NCI-H82 treated with DMSO at 0.1 percent for 48 hours (cell line): Measurements from ENCODE around the gene RTKN2.

Experiments
- DNase-seq: peaks from one replicate; lab custom pipeline; 2025; ENCODE audit not compliant: unreplicated experiment; lab: John Stamatoyannopoulos, UW

RTKN2 gene

DNA sequence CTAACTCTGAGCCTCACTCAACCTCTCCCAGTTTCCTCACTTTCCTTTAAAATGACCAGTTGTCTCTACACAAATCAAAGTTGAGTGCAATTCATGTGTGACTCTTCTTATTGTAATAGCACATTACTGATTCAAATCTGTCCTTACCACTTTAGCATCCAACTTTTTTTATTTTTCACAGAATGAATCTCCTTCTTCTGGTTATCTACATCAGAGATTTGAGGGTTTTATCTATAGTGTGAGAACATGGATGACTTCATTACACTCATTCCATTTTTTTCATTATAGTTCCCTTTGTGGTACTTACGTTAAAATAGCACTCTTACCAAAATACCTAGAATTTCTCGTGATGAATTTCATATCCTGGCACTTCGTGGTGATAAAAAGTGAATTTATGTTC is 43.3 kb downstream of the RTKN2 start:
- no peak for DNase-seq

DNA sequence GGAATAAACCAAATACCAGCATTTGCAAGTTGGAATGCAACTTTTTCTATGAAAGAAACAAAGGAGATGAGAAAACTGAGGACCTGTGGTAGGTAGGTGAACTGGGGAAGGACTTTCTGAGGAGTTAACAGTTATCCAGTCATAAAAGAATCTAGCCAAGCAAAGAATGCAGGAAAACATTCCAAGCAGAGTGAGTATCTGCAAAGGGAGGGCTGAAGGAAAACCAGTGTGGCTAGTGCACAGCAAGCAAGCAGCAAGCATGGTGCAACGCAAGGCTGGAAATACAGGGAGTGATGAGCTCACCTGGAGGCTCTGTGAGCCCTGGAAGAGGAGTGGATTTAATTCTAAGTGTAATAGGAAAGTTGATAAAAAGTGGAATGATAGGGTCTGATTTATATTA is 44.0 kb downstream of the RTKN2 start:
- no peak for DNase-seq

DNA sequence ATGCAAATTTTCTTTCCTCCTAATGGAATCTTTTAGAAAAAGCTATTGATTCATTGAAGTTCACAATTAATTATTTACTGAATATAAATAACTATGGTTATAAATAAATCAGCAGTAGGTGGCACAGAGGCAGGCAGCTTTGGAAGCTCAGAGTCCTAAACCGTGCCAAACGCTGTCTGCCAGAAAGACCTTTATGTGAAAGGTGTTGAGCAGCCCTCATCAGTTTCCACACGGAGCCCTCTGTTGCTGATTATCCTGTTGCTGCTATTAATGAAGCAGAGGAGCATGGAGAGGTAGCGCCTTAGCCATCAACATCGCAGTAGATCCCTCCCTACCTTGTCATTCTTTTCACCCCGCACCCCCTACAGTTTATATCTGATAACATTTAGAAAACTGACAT is 51.0 kb downstream of the RTKN2 start:
- no peak for DNase-seq

DNA sequence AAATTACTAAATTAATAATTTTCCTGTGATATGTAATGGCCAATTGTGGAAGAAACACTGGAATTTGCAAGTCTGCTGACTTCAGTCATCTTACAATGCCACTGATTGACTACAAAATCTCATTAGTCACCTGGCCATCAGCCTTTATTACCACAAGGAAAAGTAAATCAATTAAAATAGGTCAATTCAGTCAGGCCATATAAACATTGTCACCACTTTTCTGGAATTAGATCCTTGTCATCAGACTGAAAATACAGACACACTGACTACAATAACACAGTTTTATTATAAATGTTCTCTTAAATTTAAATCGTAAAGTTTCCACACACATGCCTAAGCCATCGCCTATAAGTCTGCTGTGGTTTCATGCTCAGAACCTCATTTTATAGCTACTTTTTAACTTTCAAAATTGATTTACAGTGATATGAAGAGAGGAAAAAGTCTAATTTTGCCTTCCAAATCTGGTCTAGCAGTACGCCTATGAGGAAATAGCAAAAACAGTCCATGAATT is 54.2 kb downstream of the RTKN2 start:
- no peak for DNase-seq

DNA sequence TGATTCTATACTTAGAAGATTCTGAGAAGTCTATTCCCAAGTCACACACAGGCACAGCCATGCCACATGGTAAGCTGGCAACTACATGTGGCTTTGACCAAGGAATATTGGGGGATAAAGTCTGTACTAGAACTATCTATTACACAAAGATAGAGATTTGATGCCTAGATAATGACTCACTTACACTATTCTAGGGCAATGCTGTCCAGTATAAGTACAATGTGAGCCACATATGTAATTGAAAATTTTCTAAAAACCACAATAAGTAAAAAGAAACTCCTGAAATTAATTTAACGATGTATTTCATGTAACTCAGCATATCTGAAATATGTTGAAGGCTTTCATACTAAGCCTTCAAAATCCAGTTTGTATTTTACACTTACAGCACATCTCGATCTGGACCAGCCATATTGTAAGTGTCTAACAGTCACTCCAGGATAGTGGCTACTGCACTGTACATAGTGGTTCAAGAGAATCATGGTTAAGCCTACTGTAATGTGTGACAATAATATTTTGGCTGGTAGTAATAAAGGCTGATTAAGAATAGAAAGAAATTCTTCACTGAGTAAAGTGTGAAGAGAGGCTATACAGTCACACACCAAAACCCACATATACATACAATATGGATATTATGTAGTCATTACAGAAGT is 62.8 kb downstream of the RTKN2 start:
- no peak for DNase-seq

DNA sequence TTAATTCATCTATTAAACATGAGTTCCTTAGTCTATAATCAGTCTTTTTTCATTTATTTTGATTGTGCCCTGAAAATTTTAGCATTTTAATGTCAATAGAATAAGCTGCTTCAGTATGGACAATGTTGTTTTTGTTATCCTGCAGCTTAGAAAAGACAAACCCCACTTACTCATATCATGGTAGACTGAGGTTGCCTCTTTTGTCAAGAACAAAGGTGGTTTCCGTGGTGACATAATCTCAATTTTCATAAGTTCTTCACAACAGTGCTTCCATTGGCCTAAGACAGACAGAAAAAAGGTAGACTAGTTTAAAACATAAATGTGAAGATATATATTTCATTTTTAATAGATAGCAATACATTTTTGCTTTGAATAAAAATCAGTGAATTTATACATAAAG is 69.1 kb downstream of the RTKN2 start:
- DNase-seq: no peak

DNA sequence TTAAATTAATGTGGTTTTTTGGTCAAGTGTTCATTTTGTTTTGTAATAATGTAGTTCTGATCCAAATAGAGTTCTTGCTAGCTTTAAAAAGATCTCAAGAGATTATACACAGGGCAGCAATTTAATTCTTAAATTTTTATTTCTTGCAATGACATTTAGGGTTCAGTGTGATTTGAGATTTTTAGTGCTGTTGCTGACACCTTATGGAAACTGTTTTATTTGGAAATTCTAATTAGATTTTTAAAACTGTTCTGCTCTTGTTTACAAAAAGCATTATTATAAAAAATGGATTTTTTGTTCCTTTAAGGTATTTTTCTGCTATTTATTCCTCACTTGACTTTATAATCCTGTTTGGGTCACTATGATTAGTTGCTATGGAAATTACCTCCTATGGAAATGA is 72.1 kb downstream of the RTKN2 start:
- no peak for DNase-seq

DNA sequence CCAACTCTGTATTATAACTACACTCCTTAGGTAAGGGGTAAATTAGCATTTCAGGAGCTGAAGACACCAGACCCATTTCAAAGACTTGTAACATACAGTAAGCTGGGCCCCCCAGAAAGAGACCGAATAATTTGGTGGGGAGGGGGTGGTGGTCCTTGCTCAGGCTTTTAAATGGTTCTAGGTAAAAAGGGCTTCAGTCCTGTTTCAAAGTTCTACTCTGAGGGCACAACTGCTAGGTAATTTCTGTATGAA is 73.0 kb downstream of the RTKN2 start:
- DNase-seq: no peak

DNA sequence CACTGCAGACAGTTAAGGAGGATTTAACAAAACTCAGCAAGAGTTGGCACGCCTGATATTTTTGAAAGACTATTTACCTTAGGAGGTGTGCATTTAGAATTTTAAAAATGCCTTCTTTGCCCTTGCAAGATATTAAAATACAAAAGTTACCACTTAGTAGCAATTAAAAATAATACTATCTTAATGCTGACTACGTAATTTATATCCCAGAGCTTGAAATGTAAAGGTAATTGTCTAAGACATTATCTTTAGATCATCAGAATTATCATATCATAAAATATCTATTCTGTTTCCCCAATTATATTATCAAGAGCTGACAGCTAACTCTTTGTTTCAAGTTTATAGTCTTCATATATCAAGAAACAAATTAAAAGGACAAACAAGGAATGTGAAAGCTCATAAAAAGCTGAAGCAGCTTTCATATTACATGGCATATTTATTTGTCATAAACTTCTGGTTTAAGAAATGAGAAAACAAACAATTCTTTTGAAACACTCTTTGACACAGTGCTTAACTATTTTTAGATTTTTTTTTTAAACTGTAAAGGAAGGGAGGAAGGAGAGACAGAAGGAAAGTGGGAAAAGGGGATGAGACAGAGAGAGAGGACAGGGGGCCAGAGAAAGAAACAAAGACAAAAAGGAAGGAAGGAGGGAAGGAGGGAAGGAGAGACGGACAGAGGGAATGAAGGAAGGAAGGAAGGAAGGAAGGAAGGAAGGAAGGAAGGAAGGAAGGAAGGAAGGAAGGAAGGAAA is 73.5 kb downstream of the RTKN2 start:
- DNase-seq: no peak

DNA sequence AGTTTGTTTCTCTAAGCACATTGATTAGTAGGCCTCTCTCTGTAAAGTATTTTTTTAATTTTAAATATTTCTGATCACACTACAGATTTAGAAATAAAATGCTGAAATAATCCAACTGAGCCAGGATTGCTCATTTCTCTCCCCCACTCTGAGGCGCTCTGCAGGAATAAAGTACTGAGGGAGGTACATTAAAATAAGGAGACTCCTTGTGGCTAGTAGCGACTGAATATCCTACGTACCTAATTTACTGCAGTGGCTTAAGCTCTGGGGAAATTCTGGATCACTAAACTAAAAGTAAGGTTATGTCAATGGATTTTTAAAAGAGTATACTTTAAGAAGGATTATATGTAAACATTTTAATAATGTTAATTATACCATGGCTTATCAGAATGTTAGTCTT is 75.2 kb downstream of the RTKN2 start:
- no peak for DNase-seq

DNA sequence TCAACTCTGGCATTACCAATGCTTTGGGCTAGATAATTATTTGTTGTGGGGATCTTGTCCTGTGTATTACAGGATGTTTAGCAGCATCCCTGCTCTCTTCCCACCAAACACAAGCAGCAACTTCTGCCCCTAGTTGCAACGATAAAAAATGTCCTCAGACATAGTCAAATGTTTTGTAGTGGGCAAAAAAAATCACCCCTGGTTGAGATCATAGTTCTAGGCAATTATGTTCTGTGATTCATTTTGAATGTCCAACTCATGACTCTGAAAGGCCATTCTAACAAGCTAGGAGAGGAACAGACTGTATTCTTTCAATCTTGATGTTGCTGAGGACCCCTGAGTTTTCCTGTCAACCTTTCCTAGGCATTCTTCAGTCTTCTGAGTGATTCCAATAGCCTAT is 79.5 kb downstream of the RTKN2 start:
- no peak for DNase-seq

DNA sequence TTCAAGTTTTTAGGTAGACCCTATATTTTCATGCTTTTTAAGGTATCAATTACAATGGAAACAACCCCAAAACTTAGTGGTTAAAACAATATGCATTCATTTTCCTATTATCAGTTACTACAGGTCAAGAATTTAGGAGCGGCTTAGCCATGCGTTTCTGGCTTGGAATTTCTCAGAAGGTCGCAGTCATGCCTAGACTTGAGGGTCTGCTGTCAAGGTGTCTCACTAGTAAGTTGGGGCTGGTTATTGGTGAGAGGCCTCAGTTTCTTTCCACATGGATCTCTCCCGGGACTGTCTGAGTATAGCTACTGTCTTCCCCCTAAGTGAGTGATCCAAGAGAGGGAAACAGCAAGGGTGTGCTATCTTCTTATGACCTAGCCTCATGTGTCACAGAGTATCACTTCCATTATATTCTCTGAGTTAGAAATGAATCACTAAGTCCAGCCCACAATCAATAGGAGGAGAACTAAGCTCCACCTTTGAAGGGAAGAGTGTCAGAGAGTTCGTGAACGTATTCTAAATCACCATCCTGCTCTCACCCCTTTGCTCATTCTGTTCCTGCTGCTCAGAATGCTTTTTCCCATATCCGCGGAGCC is 80.5 kb downstream of the RTKN2 start:
- DNase-seq: no peak

DNA sequence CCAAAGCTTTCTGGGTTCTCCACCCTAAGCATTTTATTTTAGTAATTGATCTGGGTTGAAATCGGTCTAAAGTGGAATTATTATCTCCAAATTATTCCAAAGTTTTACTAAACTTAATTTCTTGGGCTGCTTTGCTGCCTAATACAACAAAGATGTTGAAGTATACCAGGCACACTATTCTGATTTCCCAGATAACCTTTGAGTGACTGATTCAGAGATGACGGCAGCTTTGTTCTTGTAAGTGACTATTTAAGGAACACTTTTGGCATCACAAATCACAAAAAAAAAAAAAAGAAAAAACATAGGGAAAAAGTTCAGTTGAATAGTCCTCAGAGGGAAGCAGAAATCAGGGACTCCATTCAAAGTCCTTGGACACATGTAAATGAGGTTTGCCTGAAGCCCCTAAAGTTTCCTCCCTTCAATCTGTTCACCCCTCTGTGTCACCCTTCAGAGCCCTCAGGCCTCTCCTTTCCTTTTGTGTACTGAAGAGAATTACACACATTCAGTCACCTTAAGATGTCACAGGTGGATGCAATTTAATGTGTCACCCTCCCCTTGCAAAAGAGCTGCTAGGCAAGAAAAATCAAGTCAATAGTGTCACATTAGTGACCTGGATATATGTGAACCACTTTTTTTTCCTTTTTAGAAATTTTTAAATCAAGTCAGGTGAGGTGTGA is 81.5 kb downstream of the RTKN2 start:
- DNase-seq: no peak

DNA sequence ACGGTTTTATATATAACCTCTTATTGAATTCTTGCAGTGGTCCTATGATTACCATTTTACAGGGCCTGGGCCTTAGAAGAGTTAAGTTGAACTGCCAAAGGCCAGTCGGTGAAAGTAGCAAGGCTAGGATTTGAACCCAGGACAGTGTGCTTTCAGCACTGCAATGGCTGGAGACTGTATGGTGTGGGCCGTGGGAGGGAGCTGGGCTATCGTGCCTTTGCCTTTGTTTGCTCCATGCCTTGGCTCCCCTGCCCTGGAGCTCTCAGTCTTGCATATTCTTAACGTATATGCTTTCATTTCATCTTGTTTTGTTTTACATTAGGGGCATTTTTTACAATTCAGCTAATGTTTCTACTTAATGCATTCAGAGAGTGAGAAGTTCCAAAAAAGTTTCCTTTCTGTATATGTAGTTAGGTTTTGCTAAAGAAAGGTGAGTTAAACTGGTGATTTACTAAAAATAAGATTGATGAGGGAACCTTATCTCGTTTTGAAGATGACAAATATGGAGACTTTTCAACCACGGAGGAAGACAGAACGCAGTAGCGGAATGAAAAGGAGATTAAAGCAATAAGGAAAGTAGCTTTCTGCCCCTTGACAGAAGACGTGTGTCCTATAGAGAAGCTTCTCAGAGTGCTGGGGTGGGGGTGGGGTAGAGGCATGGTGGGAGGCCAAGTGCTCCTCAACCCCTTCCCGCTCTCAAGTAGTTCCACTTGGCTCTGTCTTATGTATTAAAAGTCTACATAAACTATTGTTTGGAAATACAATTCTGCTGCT is 82.5 kb downstream of the RTKN2 start:
- DNase-seq: no peak

DNA sequence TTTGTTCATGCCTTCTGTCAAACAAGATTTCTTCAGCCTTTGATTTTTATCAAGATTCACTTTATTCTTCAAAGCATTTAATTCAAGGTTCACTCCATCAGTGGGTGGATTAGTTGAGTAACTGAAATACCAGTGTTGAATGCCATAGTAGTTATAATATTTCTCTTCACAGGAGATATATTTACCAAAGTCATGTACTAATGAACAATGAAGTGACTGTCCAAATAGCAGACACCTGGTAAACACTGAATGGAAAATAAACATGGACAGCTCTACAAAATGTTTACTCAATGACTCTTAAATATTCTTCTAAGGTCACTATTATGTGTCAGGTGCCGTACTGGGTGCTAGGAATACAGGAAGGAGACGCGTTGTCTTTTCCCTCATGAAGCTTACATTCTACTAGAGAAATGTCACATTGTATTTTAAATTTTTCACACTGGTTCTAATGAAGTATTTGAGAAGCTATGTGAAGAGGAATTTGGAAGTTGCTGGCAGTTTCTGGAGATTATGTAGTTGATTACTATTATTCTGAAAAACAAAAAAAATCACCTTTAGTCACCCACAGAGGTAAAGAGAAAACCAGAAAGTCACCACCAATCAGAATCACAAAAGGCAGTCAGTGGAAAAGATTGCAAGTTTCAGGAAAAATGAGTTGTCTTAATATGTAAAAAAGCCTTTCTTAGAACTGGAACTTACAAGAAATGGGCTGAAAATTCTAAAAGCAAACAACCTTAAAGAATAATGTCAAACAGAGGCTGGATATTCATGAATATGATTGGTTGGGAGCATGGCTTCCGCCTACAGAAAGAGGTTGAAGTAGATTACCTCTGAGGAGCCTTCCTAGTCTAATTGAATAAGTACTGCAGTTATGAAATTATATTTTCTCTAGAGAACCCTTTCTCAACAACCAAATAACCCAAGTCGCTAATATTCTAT is 84.5 kb downstream of the RTKN2 start:
- no peak for DNase-seq

DNA sequence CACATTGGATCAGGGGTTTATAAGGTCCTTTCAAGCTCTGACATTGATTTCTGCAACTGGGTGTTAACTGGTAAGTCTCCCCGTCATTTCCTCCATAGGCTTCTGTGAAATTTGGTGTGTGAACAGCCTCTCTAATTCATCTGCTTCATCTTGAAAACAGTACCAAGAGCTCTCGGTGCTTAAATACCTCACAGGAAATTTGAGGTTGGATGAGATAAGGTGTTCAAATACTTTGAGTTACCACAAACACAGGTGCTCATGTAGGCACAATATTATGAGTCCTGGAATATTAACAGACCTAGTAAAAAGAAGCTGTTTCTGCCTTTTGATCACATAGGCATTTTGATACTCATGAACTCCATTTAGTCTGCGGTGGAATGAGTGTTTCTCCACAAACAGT is 85.2 kb downstream of the RTKN2 start:
- DNase-seq: no peak

DNA sequence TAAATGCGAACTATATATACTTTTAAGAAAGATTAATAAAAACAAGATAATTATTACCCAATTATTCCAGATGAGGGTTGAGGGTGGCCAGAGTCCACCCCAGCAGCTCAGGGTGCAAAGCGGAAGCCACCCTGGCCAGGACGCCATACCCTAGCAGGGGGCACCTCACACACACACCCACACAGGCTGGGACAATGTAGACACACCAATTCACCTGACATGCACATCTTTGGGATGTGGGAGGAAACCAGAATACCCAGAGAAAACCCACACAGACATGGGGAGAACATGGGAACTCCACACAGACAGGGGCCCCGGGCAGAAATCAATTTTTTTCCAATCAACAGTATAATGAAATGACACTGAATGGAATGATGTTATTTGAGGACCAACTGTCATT is 86.0 kb downstream of the RTKN2 start:
- DNase-seq: no peak

DNA sequence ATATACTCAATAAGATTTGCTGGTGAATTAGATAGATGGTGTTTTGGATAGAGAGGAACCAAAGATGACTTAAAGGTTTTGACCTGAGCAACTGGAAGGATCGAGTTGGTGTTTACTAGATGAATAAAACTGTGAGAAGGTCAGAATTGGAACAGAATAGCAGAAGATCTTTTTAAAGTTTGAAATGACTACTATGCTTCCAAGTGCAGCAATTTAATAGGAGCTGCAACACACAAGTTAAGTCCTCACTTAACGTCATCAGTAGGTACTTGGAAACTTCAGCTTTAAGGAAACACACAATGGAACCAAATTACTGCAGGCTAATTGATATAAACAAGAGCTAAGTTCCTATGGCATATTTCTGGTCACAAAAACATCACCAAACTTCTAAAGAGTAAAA is 86.5 kb downstream of the RTKN2 start:
- DNase-seq: no peak

DNA sequence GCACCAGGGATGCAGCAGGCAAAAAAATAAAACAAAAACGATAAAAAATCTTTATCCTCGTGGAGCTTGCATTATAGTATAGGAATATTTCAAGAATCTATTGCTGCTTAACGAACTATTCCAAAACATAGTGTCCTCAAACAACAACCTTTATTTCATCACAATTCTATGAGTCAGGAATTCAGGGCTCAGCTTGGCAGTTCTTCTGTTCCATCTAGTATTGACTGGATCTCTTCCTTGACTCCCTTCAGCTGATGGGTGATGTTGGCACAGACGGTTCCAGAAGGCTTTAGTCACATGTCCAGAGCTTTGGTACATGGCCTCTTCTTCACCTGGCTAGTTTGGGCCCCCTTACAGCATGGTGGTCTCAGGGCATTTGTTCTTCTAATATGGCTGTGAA is 88.0 kb downstream of the RTKN2 start:
- no peak for DNase-seq

DNA sequence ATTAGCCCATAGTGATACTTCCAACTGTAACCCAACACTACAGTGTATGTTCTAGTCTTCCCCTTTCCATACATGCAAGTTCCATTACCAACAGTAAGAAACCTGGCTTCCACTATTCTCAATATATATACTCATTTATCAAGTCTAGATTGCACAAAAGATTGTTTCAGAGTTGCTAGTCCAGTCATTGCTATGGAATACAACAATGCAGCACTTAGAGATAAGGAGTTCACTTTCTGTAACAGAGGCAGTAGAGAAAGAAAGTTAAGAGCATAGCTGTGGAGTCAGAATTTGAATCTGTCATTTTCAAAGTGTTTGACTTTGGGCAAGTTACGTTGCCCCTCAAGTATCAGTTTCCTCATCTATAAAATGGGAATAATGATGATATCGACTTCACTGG is 90.1 kb downstream of the RTKN2 start:
- no peak for DNase-seq
